ENCODE results near the gene SLC12A6.

SLC12A6 gene

GRCh38 chr15:34314491-34315490, 22.8 kb downstream of the SLC12A6 start:
- Histone ChIP-seq H3K27me3 (ENCODE audit: insufficient read depth, poor library complexity, severe bottlenecking) (no peaks in the 10 kb centered on the region), H3K36me3 (ENCODE audit: low read depth) (no peaks in the 10 kb centered on the region), H3K27ac (ENCODE audit: poor library complexity, severe bottlenecking) (no peak overlapping the region), H3K4me3 (ENCODE audit: severe bottlenecking) (no peak overlapping the region), H3K4me1 (ENCODE audit: insufficient read depth, poor library complexity, severe bottlenecking) (peaks cover 15% of the 10 kb centered on the region), H3K9me3 (ENCODE audit: severe bottlenecking) (no peaks in the 10 kb centered on the region)
- no peak for ATAC-seq (ENCODE audit: low read depth)
- no peak for DNase-seq (ENCODE audit: low spot score)
- no peak for TF ChIP-seq CTCF (IDR thresholded peaks at IDR 0.05; ENCODE audit: poor library complexity, severe bottlenecking)

GRCh38 chr15:34311563-34311962, 26.0 kb downstream of the SLC12A6 start:
- Histone ChIP-seq H3K36me3 (ENCODE audit: low read depth) (no peaks in the 10 kb centered on the region), H3K4me3 (ENCODE audit: severe bottlenecking) (no peak overlapping the region), H3K27me3 (ENCODE audit: insufficient read depth, poor library complexity, severe bottlenecking) (no peaks in the 10 kb centered on the region), H3K27ac (ENCODE audit: poor library complexity, severe bottlenecking) (no peak overlapping the region), H3K4me1 (ENCODE audit: insufficient read depth, poor library complexity, severe bottlenecking) (no peaks in the 10 kb centered on the region), H3K9me3 (ENCODE audit: severe bottlenecking) (no peaks in the 10 kb centered on the region)
- DNase-seq (ENCODE audit: low spot score): no peak
- no peak for TF ChIP-seq CTCF (IDR thresholded peaks at IDR 0.05; ENCODE audit: poor library complexity, severe bottlenecking)
- peak; percentile 33; the same call in 1 of the 3 replicates for ATAC-seq (ENCODE audit: low read depth)

- no peak overlapping the region for H3K27ac ChIP-seq (ENCODE audit: poor library complexity, severe bottlenecking)
- H3K9me3 ChIP-seq (ENCODE audit: severe bottlenecking): no peaks in the 10 kb centered on the region
- TF ChIP-seq CTCF (IDR thresholded peaks at IDR 0.05; ENCODE audit: poor library complexity, severe bottlenecking): no peak
- H3K4me1 ChIP-seq (ENCODE audit: insufficient read depth, poor library complexity, severe bottlenecking): peaks cover 20% of the 10 kb centered on the region
- H3K36me3 ChIP-seq (ENCODE audit: low read depth): no peaks in the 10 kb centered on the region
- no peak for DNase-seq (ENCODE audit: low spot score)
- peak; percentile 69 for ATAC-seq (ENCODE audit: low read depth)
- no peaks in the 10 kb centered on the region for H3K27me3 ChIP-seq (ENCODE audit: insufficient read depth, poor library complexity, severe bottlenecking)
- no peak overlapping the region for H3K4me3 ChIP-seq (ENCODE audit: severe bottlenecking)
Measured at GRCh38 chr15:34304613-34305012, 33.0 kb downstream of the SLC12A6 start.

GRCh38 chr15:34301058-34301457, 36.5 kb downstream of the SLC12A6 start:
- ATAC-seq (ENCODE audit: low read depth): peak; percentile 62
- Histone ChIP-seq H3K27ac (ENCODE audit: poor library complexity, severe bottlenecking) (peak overlapping the region; percentile 3), H3K36me3 (ENCODE audit: low read depth) (no peaks in the 10 kb centered on the region), H3K4me1 (ENCODE audit: insufficient read depth, poor library complexity, severe bottlenecking) (peaks cover 27% of the 10 kb centered on the region), H3K4me3 (ENCODE audit: severe bottlenecking) (no peak overlapping the region), H3K9me3 (ENCODE audit: severe bottlenecking) (no peaks in the 10 kb centered on the region), H3K27me3 (ENCODE audit: insufficient read depth, poor library complexity, severe bottlenecking) (no peaks in the 10 kb centered on the region)
- TF ChIP-seq CTCF (IDR thresholded peaks at IDR 0.05; ENCODE audit: poor library complexity, severe bottlenecking): no peak
- no peak for DNase-seq (ENCODE audit: low spot score)

GRCh38 chr15:34297059-34297458, 40.5 kb downstream of the SLC12A6 start:
- DNase-seq (ENCODE audit: low spot score) (no peak), ATAC-seq (ENCODE audit: low read depth) (no peak; the same call in 2 of the 3 replicates)
- no peaks in the 10 kb centered on the region for H3K9me3 ChIP-seq (ENCODE audit: severe bottlenecking)
- H3K4me3 ChIP-seq (ENCODE audit: severe bottlenecking): no peak overlapping the region
- no peak for TF ChIP-seq CTCF (IDR thresholded peaks at IDR 0.05; ENCODE audit: poor library complexity, severe bottlenecking)
- no peaks in the 10 kb centered on the region for H3K27me3 ChIP-seq (ENCODE audit: insufficient read depth, poor library complexity, severe bottlenecking)
- H3K27ac ChIP-seq (ENCODE audit: poor library complexity, severe bottlenecking): no peak overlapping the region
- H3K4me1 ChIP-seq (ENCODE audit: insufficient read depth, poor library complexity, severe bottlenecking): peaks cover 18% of the 10 kb centered on the region
- no peaks in the 10 kb centered on the region for H3K36me3 ChIP-seq (ENCODE audit: low read depth)
